Measurements from ENCODE around the gene UVRAG.

UVRAG gene

DNA sequence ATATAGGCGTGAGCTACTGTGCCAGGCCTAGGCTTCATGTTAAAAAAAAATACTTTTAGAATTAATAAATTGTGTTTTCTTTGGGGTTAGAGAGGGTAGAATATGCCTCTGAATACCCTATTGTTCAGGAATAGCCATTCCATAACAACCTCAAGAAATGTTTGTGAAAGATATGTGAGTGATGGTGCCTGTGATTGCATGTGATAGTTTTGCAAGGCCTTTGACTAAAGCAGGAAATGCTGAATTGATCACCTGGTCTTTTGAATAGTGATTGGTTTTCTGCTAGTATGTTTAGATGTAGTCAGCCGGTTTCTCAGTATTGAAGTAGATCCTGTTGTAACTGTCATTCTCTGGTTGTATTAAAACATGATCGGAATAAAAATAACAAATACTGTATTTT is 73.4 kb downstream of the UVRAG start:
- no peak for DNase-seq

GRCh38 chr11:75891947-75892739 is 77.1 kb downstream of the UVRAG start:
- no peak for DNase-seq

DNA sequence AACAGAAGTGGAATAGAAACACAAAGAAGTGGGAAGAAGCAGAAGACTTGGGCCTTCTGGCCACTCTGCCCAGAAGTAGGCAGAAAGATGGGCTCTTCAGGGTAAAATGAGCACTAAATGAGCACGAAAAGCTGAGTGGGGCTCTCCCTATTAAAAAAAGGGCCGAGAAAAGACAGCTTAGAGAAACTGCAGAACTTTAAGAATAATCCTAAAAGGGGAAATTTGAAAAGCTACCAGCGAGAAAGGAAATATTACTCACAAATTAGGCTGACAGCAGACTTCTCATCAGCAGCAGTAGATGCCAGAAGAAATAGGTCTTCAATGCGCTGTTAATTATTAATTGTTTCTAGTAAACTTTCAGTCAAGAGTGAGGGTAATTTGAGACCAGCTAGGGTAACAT is 78.2 kb downstream of the UVRAG start:
- no peak for DNase-seq

- no peak for DNase-seq
These were observed 79.1 kb downstream of the UVRAG start for GRCh38 chr11:75894036-75894585.

DNA sequence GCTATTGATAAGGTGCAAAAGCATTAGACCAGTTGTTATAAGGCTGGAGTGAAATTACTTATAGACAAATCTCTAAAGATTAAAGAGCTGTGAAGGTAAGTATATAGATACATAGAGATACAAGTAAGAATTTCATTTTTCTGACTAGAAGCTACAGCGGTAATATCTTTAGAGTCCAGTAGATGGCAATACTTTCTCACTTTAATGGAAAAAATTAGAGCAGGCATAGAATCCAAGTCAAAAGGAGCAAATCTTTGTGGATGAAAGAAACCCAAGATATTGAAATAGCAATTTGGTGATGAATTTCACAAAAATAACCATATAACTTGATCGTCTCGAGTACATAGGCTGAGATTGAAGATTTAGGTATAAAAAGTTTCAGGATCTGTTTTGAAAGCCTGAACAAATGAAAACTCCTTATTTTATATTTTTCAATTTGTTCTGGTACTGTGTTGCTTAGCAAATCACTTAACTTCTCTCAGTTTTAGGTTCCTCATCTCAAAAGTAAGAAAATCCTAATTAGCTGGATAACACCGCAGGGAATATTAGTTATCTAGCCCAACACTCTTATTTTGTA is 81.9 kb downstream of the UVRAG start:
- DNase-seq: peak; percentile 61

- DNase-seq: no peak
These were observed 83.9 kb downstream of the UVRAG start for GRCh38 chr11:75898871-75899270.

DNA sequence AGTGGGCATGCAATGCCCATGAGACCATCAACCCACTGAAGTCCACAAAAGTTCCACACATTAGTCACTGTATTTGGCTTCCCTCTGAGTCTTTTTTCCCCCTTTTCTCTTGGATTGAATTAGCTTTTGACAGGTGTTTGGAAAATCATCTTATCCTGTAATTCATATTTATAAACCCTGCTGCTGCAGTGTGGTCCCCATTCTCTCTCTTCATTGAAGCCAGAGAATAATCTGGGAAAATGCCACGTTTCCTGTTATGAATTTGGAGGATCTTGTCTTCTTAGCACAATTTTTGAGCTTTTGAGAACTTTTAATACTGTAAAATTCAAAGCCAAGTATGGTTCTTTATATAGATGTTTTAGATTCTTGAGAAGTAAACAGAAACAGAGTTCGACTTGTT is 84.8 kb downstream of the UVRAG start:
- DNase-seq: no peak

GRCh38 chr11:75900848-75901247 is 85.8 kb downstream of the UVRAG start:
- DNase-seq: no peak

GRCh38 chr11:75902631-75903030 is 87.6 kb downstream of the UVRAG start:
- no peak for DNase-seq

GRCh38 chr11:75903276-75903675 is 88.3 kb downstream of the UVRAG start:
- no peak for DNase-seq

DNA sequence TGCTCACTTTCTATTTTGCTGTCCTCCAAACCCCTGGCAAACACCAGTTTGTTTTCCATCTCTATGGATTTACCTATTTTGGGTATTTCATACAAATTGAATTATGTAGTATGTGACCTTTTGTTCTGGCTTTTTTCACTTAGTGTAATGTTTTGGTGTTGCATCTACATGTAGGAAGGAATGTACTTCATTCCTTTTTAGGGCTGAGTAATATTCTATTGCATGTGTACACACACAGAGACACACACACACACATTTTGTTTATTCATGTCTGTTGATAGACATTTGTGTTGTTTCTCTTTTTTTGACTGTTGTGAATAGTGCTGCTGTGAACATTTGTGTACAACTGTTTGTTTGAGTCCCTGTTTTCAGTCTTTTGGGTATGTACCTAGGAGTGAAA is 90.4 kb downstream of the UVRAG start:
- no peak for DNase-seq

GRCh38 chr11:75907906-75908527 is 93.0 kb downstream of the UVRAG start:
- DNase-seq: no peak

DNA sequence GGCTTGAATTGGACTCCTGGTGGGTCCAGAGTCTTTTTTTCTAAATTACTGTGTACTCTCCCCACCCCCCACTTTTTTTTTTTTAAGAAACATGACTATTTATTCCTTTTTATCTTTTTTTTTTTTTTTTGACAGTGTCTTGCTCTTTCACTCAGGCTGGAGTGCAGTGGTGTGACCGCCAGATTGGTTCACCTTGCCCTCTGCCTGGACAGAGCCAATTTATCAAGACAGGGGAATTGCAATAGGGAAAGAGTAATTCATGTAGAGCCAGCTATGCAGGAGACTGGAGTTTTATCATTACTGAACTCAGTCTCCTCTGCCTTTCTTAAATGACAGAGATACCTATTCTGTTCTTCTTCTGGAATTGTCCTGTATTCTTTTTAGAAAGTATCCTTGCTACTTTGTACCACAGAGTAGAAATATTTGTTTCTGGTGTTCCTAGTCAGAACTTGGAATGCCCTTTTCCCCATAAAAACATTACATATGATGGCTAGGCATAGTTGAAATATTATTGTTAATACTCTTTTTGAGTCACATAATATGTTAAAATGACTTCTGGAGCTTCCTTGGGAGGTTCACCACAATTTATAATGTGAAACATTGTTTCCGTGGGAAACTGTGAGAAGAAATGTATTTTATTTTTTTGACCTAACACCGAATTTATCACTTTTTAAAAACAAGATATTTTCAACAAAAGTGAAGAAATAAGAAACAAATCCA is 95.6 kb downstream of the UVRAG start:
- DNase-seq: no peak

GRCh38 chr11:75911459-75911858 is 96.4 kb downstream of the UVRAG start:
- DNase-seq: no peak

GRCh38 chr11:75913984-75914383 is 99.0 kb downstream of the UVRAG start:
- no peak for DNase-seq

- DNase-seq: no peak
These were observed 101.9 kb downstream of the UVRAG start for GRCh38 chr11:75916882-75917281.

DNA sequence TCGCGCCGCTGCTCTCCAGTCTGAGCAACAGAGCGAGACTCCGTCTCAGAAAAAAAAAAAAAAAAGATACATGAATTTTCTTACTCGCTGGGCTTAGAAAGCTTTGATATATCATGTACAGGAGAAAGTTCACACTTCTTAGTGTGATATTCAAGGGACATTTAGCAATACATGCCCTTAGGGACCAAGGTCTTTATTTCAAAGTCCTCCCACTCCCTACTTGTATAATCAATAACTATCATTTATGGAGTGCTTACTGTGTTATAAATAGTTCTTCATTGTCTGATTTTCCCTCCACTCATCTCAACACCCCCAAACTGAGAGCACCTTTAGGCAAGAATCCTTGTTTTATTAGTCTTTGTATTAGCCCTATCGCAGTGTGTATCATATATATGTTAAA is 103.3 kb downstream of the UVRAG start:
- DNase-seq: no peak

GRCh38 chr11:75919525-75919924 is 104.5 kb downstream of the UVRAG start:
- DNase-seq: no peak

- no peak for DNase-seq
These were observed 105.8 kb downstream of the UVRAG start for GRCh38 chr11:75920848-75921247.

- no peak for DNase-seq
These were observed 106.8 kb downstream of the UVRAG start for GRCh38 chr11:75921808-75922207.

- peak; percentile 26 for DNase-seq
These were observed 110.2 kb downstream of the UVRAG start for GRCh38 chr11:75924966-75925784.

DNA sequence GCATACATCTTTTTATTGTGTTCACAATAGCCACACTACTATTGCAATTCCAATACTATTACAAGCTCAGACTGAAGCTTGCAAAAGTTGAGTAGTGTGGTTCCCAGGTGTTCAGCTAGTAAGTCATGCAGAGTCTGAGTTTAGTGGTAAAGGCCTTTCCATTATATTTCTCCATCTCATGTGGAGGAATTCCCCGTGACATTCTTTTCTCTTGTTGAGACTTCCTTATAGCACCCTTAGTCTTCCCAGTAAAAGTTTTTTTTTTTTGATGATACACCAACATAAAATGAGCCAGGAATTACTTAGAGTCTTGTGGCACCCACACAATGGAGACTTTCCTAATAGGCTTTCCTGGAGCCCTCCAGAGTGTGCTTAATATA is 110.8 kb downstream of the UVRAG start:
- peak; percentile 25 for DNase-seq

- no peak for DNase-seq
These were observed 114.7 kb downstream of the UVRAG start for GRCh38 chr11:75929706-75930105.

All from kidney glomerular epithelial cell (primary cell).